Fibroblast of the aortic adventitia (primary cell): Measurements from ENCODE around the gene NIT2. TPM values are rescaled to one million over a fixed set of nuclear protein-coding genes. Genes with fewer than 3 reads are reported as not detected.

ENCODE experiments used
- DNase-seq: peaks from one replicate; pipeline ENCODE4 v3.0.0-alpha.2; 2010; ENCODE audit warnings: low read depth
- H3K4me3 ChIP-seq: 2 replicates; pipeline ENCODE4 v1.5.1; 2011; ENCODE audit warnings: low read depth, mild to moderate bottlenecking, control low read depth, low read length, moderate library complexity
- CTCF ChIP-seq: IDR thresholded peaks from 2 replicates; pipeline ENCODE4 v1.5.1; 2011; ENCODE audit warnings: mild to moderate bottlenecking, low read length, control low read depth, inconsistent platforms; ENCODE audit not compliant: insufficient read depth
- total RNA-seq: library from RNA; depleted of rRNA; stranded (reverse); fragments of >200 nt; gene quantifications from 2 replicates; pipeline ENCODE4 v1.2.3, GENCODE V29; 2012; ENCODE audit warnings: low replicate concordance

The NIT2 gene
- total RNA-seq, 1 donor: 27.7 TPM

GRCh38 chr3:100389025-100389424, 54.5 kb downstream of the NIT2 start:
- no peak for TF ChIP-seq CTCF
- DNase-seq: no peak
- H3K4me3 ChIP-seq: no peak overlapping the region

GRCh38 chr3:100395679-100396431, 61.3 kb downstream of the NIT2 start:
- no peak for DNase-seq
- TF ChIP-seq CTCF: no peak
- H3K4me3 ChIP-seq: no peak overlapping the region

- H3K4me3 ChIP-seq: no peak overlapping the region
- DNase-seq: no peak
- no peak for TF ChIP-seq CTCF
These were observed 62.4 kb downstream of the NIT2 start for GRCh38 chr3:100396967-100397366.

GRCh38 chr3:100399341-100400071, 64.9 kb downstream of the NIT2 start:
- H3K4me3 ChIP-seq: peak overlapping the region; percentile 93
- no peak for TF ChIP-seq CTCF
- DNase-seq: peak; percentile 8

- peak; percentile 6 for DNase-seq
- no peak for TF ChIP-seq CTCF
- H3K4me3 ChIP-seq: peak overlapping the region; percentile 93
These were observed 65.8 kb downstream of the NIT2 start for GRCh38 chr3:100400419-100400779.

GRCh38 chr3:100400780-100401673, 66.5 kb downstream of the NIT2 start, which contains the start of the genes LNP1 and TOMM70:
LNP1 (plus strand) TSS chr3:100401539; CDS start chr3:100429730, 28,191 bp downstream.
TOMM70 (minus strand) TSS chr3:100401089; CDS start chr3:100400949, 140 bp downstream.
- peak within 1 kb of the TSS; percentile 93 for H3K4me3 ChIP-seq
- DNase-seq: peak; percentile 96
- no peak for TF ChIP-seq CTCF
